WTC11 (cell line): Measurements from ENCODE around the gene STX17.

Experiments used
- CREB1 ChIP-seq: sonication (generic); formaldehyde crosslinking; IDR thresholded peaks from 2 replicates; pipeline ENCODE4 v1.8.0; 2023; ENCODE audit warnings: mild to moderate bottlenecking, missing genetic modification reagents
- CTCF ChIP-seq: fragments of 200-600 bp; IDR thresholded peaks from 2 replicates; pipeline ENCODE4 v1.8.0; 2022; ENCODE audit warnings: antibody characterized with exemption
- ERG ChIP-seq: fragments of 250-450 bp; sonication (Bioruptor Pico); IDR thresholded peaks from 2 replicates; pipeline ENCODE4 v1.8.0; 2021; ENCODE audit warnings: mild to moderate bottlenecking
- ESRRA ChIP-seq: sonication (generic); formaldehyde crosslinking; IDR thresholded peaks from 2 replicates; pipeline ENCODE4 v1.8.1; 2022; ENCODE audit warnings: mild to moderate bottlenecking, missing genetic modification reagents, borderline replicate concordance
- FOXP1 ChIP-seq: sonication (generic); formaldehyde crosslinking; IDR thresholded peaks from 2 replicates; pipeline ENCODE4 v1.8.0; 2022; ENCODE audit warnings: missing genetic modification reagents, mild to moderate bottlenecking, moderate library complexity, borderline replicate concordance
- FOXP4 ChIP-seq: sonication (generic); formaldehyde crosslinking; IDR thresholded peaks from 2 replicates; pipeline ENCODE4 v1.8.0; 2022; ENCODE audit warnings: mild to moderate bottlenecking, missing genetic modification reagents
- JAZF1 ChIP-seq: fragments of 250-450 bp; sonication (Bioruptor Pico); IDR thresholded peaks from 2 replicates; pipeline ENCODE4 v1.9.0; 2021; ENCODE audit warnings: moderate library complexity, mild to moderate bottlenecking, inconsistent platforms
- NR2C2 ChIP-seq: sonication (generic); formaldehyde crosslinking; IDR thresholded peaks from 2 replicates; pipeline ENCODE4 v1.8.0; 2022; ENCODE audit warnings: mild to moderate bottlenecking, missing genetic modification reagents
- RELA ChIP-seq: sonication (generic); formaldehyde crosslinking; IDR thresholded peaks from 2 replicates; pipeline ENCODE4 v1.8.1; 2022; ENCODE audit warnings: missing genetic modification reagents, mild to moderate bottlenecking, borderline replicate concordance
- TEAD4 ChIP-seq: sonication (generic); formaldehyde crosslinking; IDR thresholded peaks from 2 replicates; pipeline ENCODE4 v1.8.0; 2022; ENCODE audit warnings: mild to moderate bottlenecking, missing genetic modification reagents
- TP53 ChIP-seq: sonication (generic); formaldehyde crosslinking; IDR thresholded peaks from 2 replicates; pipeline ENCODE4 v1.8.1; 2023; ENCODE audit warnings: mild to moderate bottlenecking, missing genetic modification reagents
- ZBTB43 ChIP-seq: sonication (generic); formaldehyde crosslinking; IDR thresholded peaks from 2 replicates; pipeline ENCODE4 v1.8.1; 2023; ENCODE audit warnings: mild to moderate bottlenecking, missing genetic modification reagents

GRCh38 chr9:99870126-99870525 lies 36.3 kb upstream of the STX17 start:
- TF ChIP-seq JAZF1 (no peak), ESRRA (CRISPR knock-in tag) (no peak), ZBTB43 (CRISPR knock-in tag) (no peak), FOXP4 (CRISPR knock-in tag) (no peak), NR2C2 (CRISPR knock-in tag) (no peak), TP53 (CRISPR knock-in tag) (no peak), CTCF (no peak), CREB1 (no peak), ERG (CRISPR knock-in tag) (no peak), TEAD4 (CRISPR knock-in tag) (no peak), FOXP1 (CRISPR knock-in tag) (no peak), RELA (CRISPR knock-in tag) (no peak)
